Endothelial cell of umbilical vein (primary cell): ENCODE results near the gene HOXD4.

Experiments used
- CTCF ChIP-seq, 2 donors: IDR thresholded peaks; 1 replicate in 1 of 2; 2 replicates in 1 of 2; pipeline ENCODE4 v1.5.1; 2011; ENCODE audit warnings: low read length in 2 of 2, mild to moderate bottlenecking in 2 of 2, moderate library complexity in 2 of 2, control low read depth in 1 of 2, inconsistent platforms in 1 of 2, low read depth in 1 of 2; ENCODE audit not compliant: insufficient read depth in 1 of 2; ENCODE audit errors: extremely low read depth in 1 of 2
- EZH2 ChIP-seq: IDR thresholded peaks from 2 replicates; pipeline ENCODE4 v1.6.1; 2012; ENCODE audit warnings: borderline replicate concordance, low read depth, mild to moderate bottlenecking, moderate library complexity, low read length, inconsistent platforms; ENCODE audit not compliant: severe bottlenecking
- JUN ChIP-seq: IDR thresholded peaks from 2 replicates; pipeline ENCODE4 v1.6.1; 2011; ENCODE audit warnings: borderline replicate concordance, low read depth; ENCODE audit not compliant: insufficient read length, insufficient read depth
- MYC ChIP-seq: IDR thresholded peaks from one replicate; pipeline ENCODE4 v1.6.1; 2011; ENCODE audit warnings: mild to moderate bottlenecking, low read depth, low read length
- POLR2A ChIP-seq: IDR thresholded peaks from 2 replicates; pipeline ENCODE4 v1.6.1; 2012; ENCODE audit warnings: low read depth, mild to moderate bottlenecking, control low read depth, low read length
- POLR2AphosphoS5 ChIP-seq: IDR thresholded peaks from 2 replicates; pipeline ENCODE4 v1.6.1; 2012; ENCODE audit warnings: low read depth, mild to moderate bottlenecking, control low read depth, low read length, moderate library complexity; ENCODE audit not compliant: insufficient read depth
- TF ChIP-seq, protein P1 (sequence below): IDR thresholded peaks from 2 replicates; pipeline ENCODE4 v1.6.1; 2011; ENCODE audit not compliant: insufficient read depth, insufficient read length

GRCh38 chr2:176145085-176145969 lies 6.0 kb upstream of the HOXD4 start:
- TF ChIP-seq CTCF (IDR thresholded peaks at IDR 0.05; ENCODE audit: extremely low read depth in 1 of 2, insufficient read depth in 1 of 2, low read depth in 1 of 2, low read length in 2 of 2) = no peak
- no peak for TF ChIP-seq POLR2A
- no peak for TF ChIP-seq MYC
- TF ChIP-seq EZH2 = no peak
- TF ChIP-seq, protein P1, sequence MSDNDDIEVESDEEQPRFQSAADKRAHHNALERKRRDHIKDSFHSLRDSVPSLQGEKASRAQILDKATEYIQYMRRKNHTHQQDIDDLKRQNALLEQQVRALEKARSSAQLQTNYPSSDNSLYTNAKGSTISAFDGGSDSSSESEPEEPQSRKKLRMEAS = no peak
- TF ChIP-seq POLR2AphosphoS5 = no peak
- no peak for TF ChIP-seq JUN
